HG03045 (cell line): ENCODE measurements around the gene ABCC3.

Experiments
- ATAC-seq: cut with Tn5 transposase; IDR thresholded peaks from one replicate; pipeline ENCODE4 v1.9.1; 2021; ENCODE audit warnings: mild to moderate bottlenecking, moderate library complexity; ENCODE audit not compliant: unreplicated experiment

Gene ABCC3

DNA sequence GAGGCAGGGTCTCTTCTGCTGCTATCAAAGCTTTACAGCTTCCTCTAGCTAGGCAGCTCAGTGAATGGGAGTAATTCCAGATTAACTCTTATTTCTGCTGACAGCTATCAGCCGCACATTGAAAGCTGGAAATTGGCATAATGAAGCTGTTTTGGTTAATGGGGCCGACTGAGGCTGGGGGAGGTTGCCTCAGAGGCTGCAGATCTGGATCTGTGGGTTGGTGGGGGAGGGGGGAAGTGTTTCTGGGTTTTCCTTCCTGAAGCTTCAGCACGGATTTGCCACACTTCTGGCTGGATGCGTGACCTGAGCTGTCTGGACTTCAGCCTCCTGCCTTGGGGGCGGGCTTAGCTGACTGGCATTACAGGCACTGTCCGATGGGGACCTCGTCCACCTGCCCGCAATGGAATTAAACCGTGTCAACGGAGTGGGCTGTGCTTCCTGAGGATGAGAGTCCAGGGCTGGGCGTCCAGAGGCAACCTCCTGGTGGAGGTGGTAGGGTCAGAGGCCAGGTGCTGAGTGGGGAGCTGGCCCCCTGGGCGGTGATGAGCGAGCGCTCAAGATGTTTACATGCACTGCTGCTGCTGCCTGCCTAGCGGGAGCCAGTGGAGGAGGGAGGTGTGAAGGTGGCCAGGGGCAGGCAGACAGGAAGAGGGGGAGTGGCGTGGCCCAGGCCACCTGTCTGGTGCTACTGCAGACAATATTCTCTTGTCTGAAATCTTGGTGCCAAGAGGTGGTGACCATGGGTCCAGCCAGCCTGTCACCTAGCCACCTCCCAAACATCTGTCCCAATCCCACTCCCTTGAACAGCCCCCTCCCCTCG, 6.7 kb upstream of the ABCC3 start:
- ATAC-seq = no peak

DNA sequence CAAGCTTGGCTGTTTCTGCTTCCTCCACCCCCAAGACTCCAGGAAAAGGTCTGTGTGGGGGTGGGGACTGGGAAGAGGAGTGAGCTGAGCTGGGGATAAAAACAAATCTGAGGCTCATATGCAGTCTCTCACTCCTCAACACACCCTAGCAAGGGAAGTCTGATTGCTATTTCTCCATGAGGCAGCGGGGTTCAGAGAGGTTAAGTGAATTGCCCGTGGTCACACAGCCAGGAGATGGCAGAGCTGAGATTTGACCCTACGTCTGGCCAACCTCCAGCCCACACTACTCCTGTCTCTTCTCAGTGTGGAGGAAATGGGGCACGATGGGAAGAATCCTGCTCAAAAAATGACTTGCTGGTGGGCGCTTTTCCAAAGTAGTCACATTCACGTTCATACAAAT, 4.8 kb upstream of the ABCC3 start:
- ATAC-seq = no peak

DNA sequence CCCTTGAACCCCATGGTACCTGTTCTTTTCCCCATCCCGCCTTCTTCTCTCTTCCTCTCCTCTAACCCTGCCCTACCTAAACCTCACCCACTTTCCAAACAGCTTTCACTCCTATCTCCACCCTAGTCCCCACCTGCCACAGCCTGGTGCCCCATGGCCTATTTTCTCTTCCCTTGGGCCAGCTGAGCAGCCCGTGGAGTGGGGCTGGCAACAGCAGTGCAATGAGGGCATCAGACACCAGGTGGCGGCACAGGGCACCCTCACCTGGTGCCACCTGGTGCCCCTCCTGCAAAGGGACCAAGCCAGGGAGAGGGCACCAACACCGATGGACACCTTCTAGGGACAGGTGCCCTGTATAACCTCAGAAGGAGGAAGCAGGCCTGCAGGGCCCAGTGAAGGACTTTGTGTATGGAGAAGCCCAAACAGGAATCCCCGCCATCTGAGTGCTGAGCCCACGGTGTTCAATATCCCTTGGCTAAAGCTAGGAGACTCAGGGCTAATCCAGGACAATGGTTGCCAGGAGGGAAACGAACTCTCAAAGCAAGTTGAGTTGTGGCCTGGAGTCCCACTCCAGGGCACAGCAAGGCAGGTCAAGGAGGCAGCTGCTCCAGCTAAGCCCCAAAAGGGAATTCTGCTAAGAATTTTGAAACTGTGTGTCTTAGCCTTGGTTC, 4.0 kb upstream of the ABCC3 start:
- no peak for ATAC-seq

DNA sequence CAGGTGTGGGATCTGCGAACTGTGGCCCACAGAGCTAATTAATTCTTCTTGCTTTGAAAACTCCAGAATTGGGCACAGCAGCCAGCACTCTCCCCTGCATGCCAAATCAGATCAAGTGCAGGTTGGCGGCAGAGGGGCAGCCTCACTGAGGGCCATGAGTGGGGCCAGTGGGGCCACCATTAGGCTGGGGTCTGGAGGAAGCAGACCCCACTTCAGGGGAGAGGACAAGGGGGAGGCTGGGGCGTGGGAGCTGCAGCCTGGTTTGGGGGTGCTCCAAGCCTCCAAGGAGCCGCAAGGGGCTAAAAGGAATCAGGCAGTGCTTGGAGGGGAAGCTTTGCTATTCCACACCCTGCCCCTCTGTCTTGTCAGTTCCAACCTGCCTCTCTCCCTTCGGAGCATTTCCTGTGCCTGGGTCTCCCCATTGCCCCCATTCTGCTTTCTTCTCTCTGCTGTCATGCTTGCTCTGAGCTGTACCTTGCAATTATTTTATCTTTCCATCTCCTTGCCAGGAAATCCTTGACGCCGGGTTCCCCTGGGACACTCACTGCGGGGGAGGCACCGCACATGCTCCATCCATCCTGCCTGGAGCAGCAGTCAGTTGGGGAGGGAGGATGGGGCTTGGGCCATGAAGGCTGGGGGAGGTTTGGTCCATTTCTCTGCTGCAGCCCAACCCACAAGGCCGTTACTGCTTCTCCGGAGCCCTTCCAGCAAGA, 3.3 kb upstream of the ABCC3 start:
- no peak for ATAC-seq

- ATAC-seq = no peak
Measured at GRCh38 chr17:50631908-50632571, 2.6 kb upstream of the ABCC3 start.

GRCh38 chr17:50632637-50633036, 2.0 kb upstream of the ABCC3 start:
- no peak for ATAC-seq

- no peak for ATAC-seq
Measured at GRCh38 chr17:50633683-50634082, 998 bp upstream of the ABCC3 start.

DNA sequence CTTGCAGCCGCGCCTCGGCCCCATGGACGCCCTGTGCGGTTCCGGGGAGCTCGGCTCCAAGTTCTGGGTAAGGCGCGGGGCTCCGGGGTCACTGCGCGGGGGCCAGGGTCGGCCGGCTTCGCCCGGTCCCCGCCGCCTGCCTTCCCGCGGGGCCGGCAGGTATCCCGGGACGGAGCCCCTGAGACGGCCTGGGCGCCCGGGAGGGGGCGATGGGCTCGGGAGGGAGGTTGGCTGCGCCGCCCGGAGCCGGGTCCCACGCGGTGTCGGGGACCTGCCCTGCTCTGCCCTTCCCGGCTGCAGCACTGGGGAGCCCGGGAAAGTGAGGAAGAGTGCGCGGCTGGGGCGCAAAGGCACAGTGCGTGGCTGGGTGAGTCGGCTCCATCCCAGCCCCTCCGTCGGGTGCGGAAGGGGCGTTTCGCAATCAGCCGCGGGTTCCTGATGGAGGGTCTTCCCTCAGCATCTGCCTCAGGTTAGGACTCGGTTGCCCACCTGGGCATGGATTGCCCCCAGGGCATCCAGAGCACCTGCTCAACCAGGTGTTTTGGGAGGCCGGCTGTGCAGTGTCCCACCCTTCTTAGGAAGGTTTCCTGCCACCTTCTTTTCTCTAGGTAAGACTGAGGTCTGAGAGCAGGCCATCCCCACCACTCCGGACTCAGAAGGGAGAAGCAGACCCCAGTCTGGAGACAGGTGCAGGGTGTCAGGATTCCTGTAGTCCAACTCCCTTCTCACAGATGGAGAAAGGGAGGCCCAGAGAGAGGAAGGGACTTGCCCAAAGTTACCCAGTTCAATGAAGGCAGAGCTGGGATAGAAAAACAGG, 442 bp downstream of the ABCC3 start:
- ATAC-seq = no peak

- no peak for ATAC-seq
Measured at GRCh38 chr17:50635732-50635981, 976 bp downstream of the ABCC3 start.

DNA sequence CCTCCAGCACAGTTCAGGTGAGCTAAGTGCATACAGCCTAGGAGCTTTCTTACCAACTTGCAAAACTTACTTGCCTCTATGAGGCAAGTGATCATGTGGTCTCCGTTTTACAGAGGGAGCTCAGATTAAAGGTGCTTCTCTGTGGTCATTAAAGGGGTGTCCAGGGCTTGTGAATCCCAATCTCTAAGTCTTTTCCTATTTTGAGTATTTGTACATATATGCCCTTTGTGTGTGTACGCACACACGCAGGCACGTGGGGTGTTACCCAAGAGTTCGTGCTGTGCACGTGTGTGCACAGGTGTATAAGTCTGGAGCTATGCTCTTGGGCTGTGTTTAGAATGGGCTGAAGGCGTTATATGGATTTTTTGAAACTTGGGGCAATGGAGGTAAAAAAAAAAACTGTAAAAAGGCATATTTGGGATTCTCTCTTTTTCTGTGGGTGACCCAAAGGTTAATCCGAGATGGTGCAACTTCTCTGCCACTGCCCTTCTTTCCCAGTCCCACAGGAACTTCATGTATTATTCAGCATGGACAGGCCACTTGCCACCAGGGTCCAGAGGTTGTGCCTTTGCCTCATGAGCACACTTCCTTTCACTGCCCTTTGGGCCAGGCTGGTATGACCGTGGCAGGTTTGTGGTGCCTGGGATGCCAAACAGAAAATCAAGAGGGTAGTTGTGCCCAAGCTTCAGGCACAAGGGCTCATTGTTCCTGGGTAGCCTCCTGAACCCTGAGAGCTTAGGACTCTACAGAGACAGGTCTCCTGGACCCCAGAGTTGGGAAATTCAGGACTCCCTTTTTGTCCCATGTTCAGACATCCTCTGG, 1.5 kb downstream of the ABCC3 start:
- no peak for ATAC-seq

DNA sequence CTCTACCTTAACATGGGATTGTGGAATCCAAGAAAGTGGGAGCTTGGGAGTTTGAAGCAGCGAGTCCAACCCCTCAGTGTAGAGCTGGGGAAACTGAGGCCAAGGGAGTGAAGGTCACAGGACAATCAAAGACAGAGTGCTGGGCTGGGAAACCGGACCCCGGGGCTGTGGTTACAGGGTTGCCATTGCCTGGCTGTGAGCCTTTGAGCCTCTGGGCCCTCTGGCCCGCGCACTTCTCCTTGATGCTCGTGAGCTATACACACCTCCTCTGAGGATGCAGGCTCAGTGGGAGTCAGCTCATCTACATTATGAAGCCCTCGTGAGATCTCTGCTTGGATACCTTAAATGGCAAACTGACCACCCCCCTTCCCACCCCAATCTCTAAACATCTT, 2.1 kb downstream of the ABCC3 start:
- ATAC-seq = no peak

GRCh38 chr17:50637829-50638605, 3.3 kb downstream of the ABCC3 start:
- no peak for ATAC-seq

DNA sequence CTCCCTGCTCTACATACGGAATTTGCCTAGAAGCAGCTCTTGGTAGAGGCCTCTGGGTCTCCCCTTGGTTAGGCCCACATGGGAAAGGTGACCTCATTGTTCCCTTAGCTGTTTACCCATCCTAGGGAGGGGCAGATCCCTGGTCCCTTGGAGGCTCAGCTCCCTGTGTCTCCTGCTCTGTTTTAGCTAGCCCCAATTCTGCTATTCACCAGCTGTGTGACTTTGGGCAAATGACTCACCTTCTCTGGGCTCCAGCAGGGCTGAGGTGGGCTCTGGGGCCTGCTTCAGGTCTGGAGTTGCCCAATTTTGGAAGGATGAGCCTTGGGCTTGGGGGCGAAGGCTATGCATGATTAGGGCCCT, 3.9 kb downstream of the ABCC3 start:
- ATAC-seq = no peak

GRCh38 chr17:50638966-50639713, 4.5 kb downstream of the ABCC3 start:
- no peak for ATAC-seq

- no peak for ATAC-seq
Measured at GRCh38 chr17:50640686-50641351, 6.1 kb downstream of the ABCC3 start.

- ATAC-seq = no peak
Measured at GRCh38 chr17:50641357-50641756, 6.7 kb downstream of the ABCC3 start.

DNA sequence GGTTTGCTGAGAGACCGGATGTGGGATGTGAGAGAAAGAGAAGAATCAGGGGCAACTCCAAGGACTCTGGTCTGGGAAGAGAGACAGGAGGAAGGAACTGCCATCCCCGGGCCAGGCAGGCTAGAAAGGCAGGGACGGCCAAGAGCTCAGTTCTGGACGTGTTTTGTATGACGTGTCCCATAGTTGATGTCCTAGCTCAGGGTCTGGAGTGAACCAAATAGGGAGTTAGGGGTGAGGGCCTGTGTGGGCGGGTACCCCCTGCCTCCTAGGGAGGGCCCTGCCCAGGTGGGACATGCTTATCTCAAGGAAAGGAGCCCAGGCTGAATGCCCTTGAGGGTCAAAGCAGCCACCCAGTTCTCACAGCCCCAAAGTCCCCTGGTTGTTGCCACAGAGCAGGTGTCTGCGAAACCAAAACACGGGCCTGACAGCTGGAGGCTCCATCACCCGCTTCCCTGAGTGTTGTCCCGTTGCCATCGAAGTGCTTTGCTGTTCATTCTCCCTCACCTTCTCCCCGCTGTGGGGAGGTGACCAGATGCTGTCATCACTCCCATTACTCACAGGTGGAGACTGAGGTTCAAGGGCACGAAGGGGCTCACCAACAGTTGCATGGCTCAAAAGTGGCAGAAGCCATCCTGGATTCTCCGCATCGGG, 7.5 kb downstream of the ABCC3 start:
- no peak for ATAC-seq
